Upper lobe of right lung (tissue), 1 donor: ENCODE measurements around the gene SNX13. TPM values are rescaled to one million over a fixed set of nuclear protein-coding genes. Genes with fewer than 3 reads are reported as not detected.

Experiments used
- ATAC-seq: fragments of 200-7000 bp; cut with Tn5 transposase; one replicate; pipeline ENCODE4 v1.9.1; 2020; ENCODE audit warnings: mild to moderate bottlenecking, moderate library complexity
- DNase-seq: peaks from one replicate; pipeline ENCODE4 v3.0.0-alpha.2; 2020
- H3K27ac ChIP-seq: fragments of 200-600 bp; one replicate; pipeline ENCODE4 v1.8.0; 2022
- H3K27me3 ChIP-seq: fragments of 200-600 bp; one replicate; pipeline ENCODE4 v1.8.0; 2022; ENCODE audit warnings: mild to moderate bottlenecking
- H3K36me3 ChIP-seq: fragments of 200-600 bp; one replicate; pipeline ENCODE4 v1.8.0; 2022
- H3K4me1 ChIP-seq: fragments of 200-600 bp; one replicate; pipeline ENCODE4 v1.8.0; 2022
- H3K4me3 ChIP-seq: fragments of 200-600 bp; one replicate; pipeline ENCODE4 v1.8.0; 2022; ENCODE audit warnings: mild to moderate bottlenecking
- H3K9me3 ChIP-seq: fragments of 200-600 bp; one replicate; pipeline ENCODE4 v1.8.0; 2022
- intact Hi-C: fragments of 100-400 bp; cut with DNase I; formaldehyde crosslinking; loops from one replicate; pipeline ENCODE4 v1.11.0; 2022
- total RNA-seq: library from RNA; stranded (reverse); fragmentation: NEBNext Ultra II Directional; extraction: Animal tissue kit (Norgen Biotek cat#: 25700); gene quantifications from one replicate; pipeline ENCODE4 v1.2.1, GENCODE V29; 2021
- TF ChIP-seq, protein P1 (sequence below): fragments of 200-600 bp; IDR thresholded peaks from one replicate; pipeline ENCODE4 v1.8.0; 2022; ENCODE audit warnings: antibody characterized with exemption
- donor health status: DM: no; HTN: yes; CAD: no; lungs with severe emphysema.

SNX13 gene
- total RNA-seq, 1 donor from 2014 or later, result 47.0 TPM

DNA sequence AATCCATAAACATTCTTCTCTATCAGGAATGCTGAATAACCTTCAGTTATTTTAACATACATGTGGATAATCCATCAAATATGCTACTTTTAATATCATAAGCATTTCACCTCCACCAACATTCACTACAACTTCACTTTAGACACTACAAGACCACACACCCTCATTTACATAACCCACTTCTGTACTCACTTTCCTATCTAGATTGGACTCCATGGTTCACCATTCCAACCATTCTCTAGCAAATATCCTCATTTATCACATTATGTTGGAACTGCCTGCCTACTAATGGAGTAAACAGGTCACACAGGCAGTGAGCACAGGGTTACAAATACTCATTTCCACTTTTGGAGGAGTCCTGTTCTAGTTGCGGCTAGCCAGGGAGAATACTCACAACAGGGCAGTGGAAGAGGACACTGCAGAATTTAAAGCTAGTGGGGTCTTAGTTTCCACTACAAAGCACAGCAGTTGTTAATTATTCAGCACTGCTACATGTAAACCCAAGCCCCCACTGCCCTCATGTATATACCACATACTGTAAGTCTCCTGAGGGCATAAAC is 18.4 kb downstream of the SNX13 start:
- Histone ChIP-seq H3K4me3 (no peak overlapping the region), H3K36me3 (no peaks in the 10 kb centered on the region), H3K27ac (no peak overlapping the region), H3K4me1 (peaks cover 5% of the 10 kb centered on the region), H3K27me3 (no peaks in the 10 kb centered on the region), H3K9me3 (peaks cover 11% of the 10 kb centered on the region)
- DNase-seq (no peak), ATAC-seq (no peak)
- TF ChIP-seq, protein P1, sequence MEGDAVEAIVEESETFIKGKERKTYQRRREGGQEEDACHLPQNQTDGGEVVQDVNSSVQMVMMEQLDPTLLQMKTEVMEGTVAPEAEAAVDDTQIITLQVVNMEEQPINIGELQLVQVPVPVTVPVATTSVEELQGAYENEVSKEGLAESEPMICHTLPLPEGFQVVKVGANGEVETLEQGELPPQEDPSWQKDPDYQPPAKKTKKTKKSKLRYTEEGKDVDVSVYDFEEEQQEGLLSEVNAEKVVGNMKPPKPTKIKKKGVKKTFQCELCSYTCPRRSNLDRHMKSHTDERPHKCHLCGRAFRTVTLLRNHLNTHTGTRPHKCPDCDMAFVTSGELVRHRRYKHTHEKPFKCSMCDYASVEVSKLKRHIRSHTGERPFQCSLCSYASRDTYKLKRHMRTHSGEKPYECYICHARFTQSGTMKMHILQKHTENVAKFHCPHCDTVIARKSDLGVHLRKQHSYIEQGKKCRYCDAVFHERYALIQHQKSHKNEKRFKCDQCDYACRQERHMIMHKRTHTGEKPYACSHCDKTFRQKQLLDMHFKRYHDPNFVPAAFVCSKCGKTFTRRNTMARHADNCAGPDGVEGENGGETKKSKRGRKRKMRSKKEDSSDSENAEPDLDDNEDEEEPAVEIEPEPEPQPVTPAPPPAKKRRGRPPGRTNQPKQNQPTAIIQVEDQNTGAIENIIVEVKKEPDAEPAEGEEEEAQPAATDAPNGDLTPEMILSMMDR, result no peak
- intact Hi-C loops, result no loop called here

DNA sequence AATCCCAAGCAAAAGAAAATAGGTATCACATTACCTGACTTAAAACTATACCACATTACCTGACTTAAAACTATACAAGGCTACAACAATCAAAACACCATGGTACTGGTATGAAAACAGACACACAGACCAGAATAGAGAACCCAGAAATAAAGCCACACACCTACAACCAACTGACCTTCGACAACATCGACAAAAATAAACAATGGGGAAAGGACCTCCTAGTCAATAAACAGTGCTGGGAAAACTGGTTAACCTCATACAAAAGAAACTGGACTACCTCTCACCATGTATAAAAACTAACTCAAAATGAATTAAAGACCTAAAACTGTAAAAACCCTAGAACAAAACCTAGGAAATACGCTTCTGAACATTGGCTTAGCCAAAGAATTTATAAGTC is 22.5 kb downstream of the SNX13 start:
- TF ChIP-seq, protein P1, result no peak
- Histone ChIP-seq H3K36me3 (no peaks in the 10 kb centered on the region), H3K27me3 (no peaks in the 10 kb centered on the region), H3K4me1 (peaks cover 5% of the 10 kb centered on the region), H3K9me3 (peaks cover 18% of the 10 kb centered on the region), H3K27ac (no peak overlapping the region), H3K4me3 (no peak overlapping the region)
- DNase-seq (no peak), ATAC-seq (no peak)
- intact Hi-C loops, result no loop called here

DNA sequence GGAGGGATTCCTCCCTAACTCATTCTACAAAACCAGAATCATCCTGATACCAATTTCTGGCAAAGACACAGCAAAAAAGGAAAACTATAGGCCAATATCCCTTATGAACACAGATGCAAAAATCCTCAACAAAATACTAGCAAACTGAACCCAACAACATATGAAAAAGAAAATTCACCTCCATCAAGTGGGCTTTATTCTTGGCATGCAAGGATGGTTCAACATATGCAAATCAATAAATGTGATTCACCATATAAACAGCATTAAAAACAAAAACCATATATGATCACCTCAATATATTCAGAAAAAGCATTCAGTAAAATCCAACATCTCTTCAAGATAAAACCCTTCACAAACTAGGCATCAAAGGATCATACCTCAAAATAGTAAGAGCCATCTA is 23.5 kb downstream of the SNX13 start:
- TF ChIP-seq, protein P1, result no peak
- Histone ChIP-seq H3K4me1 (peaks cover under 1% of the 10 kb centered on the region), H3K4me3 (no peak overlapping the region), H3K27ac (no peak overlapping the region), H3K27me3 (no peaks in the 10 kb centered on the region), H3K36me3 (no peaks in the 10 kb centered on the region), H3K9me3 (peaks cover 18% of the 10 kb centered on the region)
- intact Hi-C loops, result no loop called here
- ATAC-seq (no peak), DNase-seq (no peak)

DNA sequence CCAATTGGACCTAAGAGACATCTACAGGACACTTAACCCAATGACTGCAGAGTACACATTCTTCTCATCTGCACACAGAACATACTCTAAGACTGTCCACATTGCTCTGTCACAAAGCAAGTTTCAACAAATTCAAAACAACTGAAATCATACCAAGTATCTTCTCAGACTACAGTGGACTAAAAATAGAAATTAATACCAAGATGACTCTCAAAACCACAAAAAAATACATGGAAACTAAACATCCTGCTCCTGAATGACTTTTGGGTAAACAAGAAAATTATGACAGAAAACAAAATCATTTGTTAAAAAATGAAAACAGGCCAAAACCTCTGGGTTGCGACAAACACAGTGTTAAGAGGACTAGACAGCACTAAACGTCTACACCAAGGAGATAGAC is 24.5 kb downstream of the SNX13 start:
- Histone ChIP-seq H3K4me1 (no peaks in the 10 kb centered on the region), H3K27me3 (no peaks in the 10 kb centered on the region), H3K9me3 (peaks cover 18% of the 10 kb centered on the region), H3K4me3 (no peak overlapping the region), H3K36me3 (no peaks in the 10 kb centered on the region), H3K27ac (no peak overlapping the region)
- ATAC-seq (no peak), DNase-seq (no peak)
- intact Hi-C loops, result no loop called here
- TF ChIP-seq, protein P1, result no peak

DNA sequence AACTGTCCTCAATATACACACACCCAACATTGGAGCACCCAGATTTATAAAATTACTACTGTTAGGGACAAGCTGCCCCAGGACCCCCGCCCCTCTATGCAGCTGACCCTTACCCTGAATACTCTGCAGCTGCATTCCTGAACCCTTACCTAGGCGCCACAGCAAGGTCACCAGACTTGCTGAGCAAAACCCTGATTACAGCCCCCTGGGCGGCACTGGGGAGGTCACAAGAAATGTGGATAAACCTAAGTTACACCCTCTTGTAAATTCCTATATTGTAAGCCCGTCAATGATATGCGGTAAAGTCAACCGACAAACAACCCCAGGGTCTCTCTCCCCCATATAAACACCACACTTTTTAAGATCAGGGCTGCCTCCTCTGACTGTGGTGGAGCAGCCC is 25.1 kb downstream of the SNX13 start:
- intact Hi-C loops, result no loop called here
- Histone ChIP-seq H3K4me1 (no peaks in the 10 kb centered on the region), H3K36me3 (no peaks in the 10 kb centered on the region), H3K27me3 (no peaks in the 10 kb centered on the region), H3K9me3 (peaks cover 18% of the 10 kb centered on the region), H3K4me3 (no peak overlapping the region), H3K27ac (no peak overlapping the region)
- DNase-seq (no peak), ATAC-seq (no peak)
- TF ChIP-seq, protein P1, result no peak

DNA sequence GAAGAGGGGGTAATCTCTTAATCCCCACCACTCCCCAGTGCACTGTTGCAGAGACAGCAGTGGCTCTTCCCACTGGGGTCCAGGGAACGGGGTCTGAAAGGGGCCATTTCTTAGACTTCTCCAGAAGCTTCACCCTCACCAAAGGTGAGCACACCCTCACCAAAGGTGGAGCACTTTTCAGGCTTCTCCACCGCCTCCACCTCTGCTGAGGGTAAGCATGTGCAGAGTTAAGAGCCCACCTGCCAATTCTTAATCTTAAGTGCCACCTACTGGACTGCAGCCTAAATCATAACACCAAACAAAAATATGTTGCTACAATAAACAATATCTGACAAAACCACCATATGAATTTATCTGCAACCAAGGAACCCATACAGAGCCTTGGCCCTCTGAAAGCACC is 27.0 kb downstream of the SNX13 start:
- DNase-seq, result no peak
- ATAC-seq, result no peak
- Histone ChIP-seq H3K9me3 (peaks cover 18% of the 10 kb centered on the region), H3K4me3 (no peak overlapping the region), H3K27ac (no peak overlapping the region), H3K27me3 (no peaks in the 10 kb centered on the region), H3K36me3 (no peaks in the 10 kb centered on the region), H3K4me1 (no peaks in the 10 kb centered on the region)
- TF ChIP-seq, protein P1, result no peak
- intact Hi-C loops, result no loop called here
